CD4-positive, alpha-beta T cell (primary cell): ENCODE data around the gene MMP20. TPM values are rescaled to one million over a fixed set of nuclear protein-coding genes. Genes with fewer than 3 reads are reported as not detected.

Source experiments
- ATAC-seq: fragments of 200-7000 bp; cut with Tn5 transposase; one replicate; pipeline ENCODE4 v1.10.0; 2022; ENCODE audit warnings: mild to moderate bottlenecking; ENCODE audit not compliant: poor library complexity
- CTCF ChIA-PET: fragments of 350-600 bp; sonication (Branson Sonifier 250); formaldehyde crosslinking; loops from one replicate; lab custom pipeline; 2021; ENCODE audit warnings: antibody characterized with exemption, inconsistent platforms; lab: Charles Lee
- POLR2A ChIA-PET: fragments of 350-600 bp; sonication (Branson Sonifier 250); formaldehyde crosslinking; loops from one replicate; lab custom pipeline; 2021; ENCODE audit warnings: antibody characterized with exemption, inconsistent platforms; lab: Charles Lee
- DNase-seq, 14 experiments: peaks; one replicate each; pipeline ENCODE4 v3.0.0-alpha.2; 2013 to 2020; ENCODE audit warnings: mixed read lengths in 2 of 14
- H3K27ac ChIP-seq, 2 donors: one replicate each; pipeline versions ENCODE4 v1.5.1 to v1.7.0; 2013; ENCODE audit warnings: low read length in 2 of 2, low read depth in 1 of 2, mild to moderate bottlenecking in 1 of 2
- H3K27me3 ChIP-seq, 2 experiments: 1 replicate in 1 of 2; 2 replicates in 1 of 2; pipeline versions ENCODE4 v1.6.1 to v1.7.0; 2013; ENCODE audit warnings: low read length in 2 of 2, control low read depth in 1 of 2, mild to moderate bottlenecking in 1 of 2, moderate library complexity in 1 of 2; ENCODE audit not compliant: insufficient read depth in 2 of 2, control insufficient read depth in 1 of 2
- H3K36me3 ChIP-seq: one replicate; pipeline ENCODE4 v1.6.1; 2013; ENCODE audit warnings: low read length, control low read depth; ENCODE audit not compliant: insufficient read depth
- H3K4me1 ChIP-seq: one replicate; pipeline ENCODE4 v1.6.1; 2013; ENCODE audit warnings: low read length, control low read depth; ENCODE audit not compliant: insufficient read depth
- H3K4me3 ChIP-seq: one replicate; pipeline ENCODE4 v1.5.1; 2013; ENCODE audit warnings: mild to moderate bottlenecking, low read length, moderate library complexity
- H3K9me3 ChIP-seq, 2 experiments: 1 replicate in 1 of 2; 2 replicates in 1 of 2; pipeline versions ENCODE4 v1.6.1 to v1.7.0; 2013; ENCODE audit warnings: low read length in 2 of 2, mild to moderate bottlenecking in 2 of 2, control low read depth in 1 of 2, moderate library complexity in 1 of 2; ENCODE audit not compliant: control insufficient read depth in 1 of 2, insufficient read depth in 1 of 2
- H3K27ac Mint-ChIP-seq: one replicate; pipeline ENCODE4 v1.8.0; 2020; ENCODE audit warnings: mixed read lengths
- H3K27me3 Mint-ChIP-seq: one replicate; pipeline ENCODE4 v1.8.0; 2021; ENCODE audit warnings: mixed read lengths
- H3K36me3 Mint-ChIP-seq: one replicate; pipeline ENCODE4 v1.8.0; 2021; ENCODE audit warnings: low read depth, mixed read lengths
- H3K4me1 Mint-ChIP-seq: one replicate; pipeline ENCODE4 v1.8.0; 2021; ENCODE audit warnings: low read depth, mixed read lengths
- H3K4me3 Mint-ChIP-seq: one replicate; pipeline ENCODE4 v1.8.0; 2020; ENCODE audit warnings: mild to moderate bottlenecking, mixed read lengths
- H3K9me3 Mint-ChIP-seq: one replicate; pipeline ENCODE4 v1.8.0; 2020; ENCODE audit warnings: mixed read lengths
- CTCF ChIP-seq: fragments of 200-600 bp; IDR thresholded peaks from one replicate; pipeline ENCODE4 v1.8.0; 2022; ENCODE audit warnings: antibody characterized with exemption, mild to moderate bottlenecking
- intact Hi-C, 2 experiments: fragments of 100-400 bp; cut with DNase I in 1 of 2; cut with micrococcal nuclease in 1 of 2; formaldehyde crosslinking; loops; one replicate each; pipeline versions ENCODE4 v1.15.1 to v1.9.0; 2023 to 2025; cut with DNase I, micrococcal nuclease
- total RNA-seq, 174 experiments: library from RNA in 2 of 174; stranded (reverse) in 2 of 174; gene quantifications; one replicate each; pipeline ENCODE4 v1.2.3 and lab custom pipeline; 2021 to 2026

Gene MMP20
- total RNA-seq, 2 experiments from 2014 or later = not detected

GRCh38 chr11:102552020-102552419, 73.1 kb downstream of the MMP20 start:
- Histone ChIP-seq H3K36me3 (no peaks in the 10 kb centered on the region), H3K27me3 (no peaks in the 10 kb centered on the region), H3K4me3 (no peak overlapping the region), H3K27ac (no peak overlapping the region), H3K4me1 (no peaks in the 10 kb centered on the region), H3K9me3 (no peaks in the 10 kb centered on the region)
- no peak overlapping the region for H3K4me3 Mint-ChIP-seq
- no peak for ATAC-seq
- intact Hi-C loops = no loop called here
- ChIA-PET POLR2A (no interaction called here), CTCF (interaction anchor here (0.6 kb wide), 1 partner anchor 76 kb away, joined by 3 read pairs; no protein-coding TSS in a partner anchor)
- no peak overlapping the region for H3K27ac Mint-ChIP-seq
- no peak for DNase-seq
- TF ChIP-seq CTCF = no peak
- no peaks in the 10 kb centered on the region for H3K36me3 Mint-ChIP-seq
- no peaks in the 10 kb centered on the region for H3K4me1 Mint-ChIP-seq
- no peaks in the 10 kb centered on the region for H3K27me3 Mint-ChIP-seq
- no peaks in the 10 kb centered on the region for H3K9me3 Mint-ChIP-seq

- no peaks in the 10 kb centered on the region for H3K9me3 Mint-ChIP-seq
- H3K36me3 ChIP-seq = no peaks in the 10 kb centered on the region
- no peak overlapping the region for H3K27ac Mint-ChIP-seq
- TF ChIP-seq CTCF = no peak
- no peaks in the 10 kb centered on the region for H3K4me1 Mint-ChIP-seq
- H3K27ac ChIP-seq = no peak overlapping the region
- ChIA-PET POLR2A (interaction anchor here (0.8 kb wide), 1 partner anchor 8 kb away, joined by 4 read pairs; no protein-coding TSS in a partner anchor), CTCF (interaction anchor here (0.6 kb wide), 1 partner anchor 76 kb away, joined by 3 read pairs; no protein-coding TSS in a partner anchor)
- no peak for ATAC-seq
- no peaks in the 10 kb centered on the region for H3K4me1 ChIP-seq
- intact Hi-C loops = no loop called here
- no peaks in the 10 kb centered on the region for H3K27me3 ChIP-seq
- no peaks in the 10 kb centered on the region for H3K36me3 Mint-ChIP-seq
- no peak overlapping the region for H3K4me3 Mint-ChIP-seq
- H3K9me3 ChIP-seq = no peaks in the 10 kb centered on the region
- H3K27me3 Mint-ChIP-seq = no peaks in the 10 kb centered on the region
- no peak overlapping the region for H3K4me3 ChIP-seq
- DNase-seq = no peak
Measured at GRCh38 chr11:102551169-102551781, 73.9 kb downstream of the MMP20 start.

GRCh38 chr11:102546923-102547471, 78.1 kb downstream of the MMP20 start:
- H3K4me3 Mint-ChIP-seq = no peak overlapping the region
- H3K27ac Mint-ChIP-seq = no peak overlapping the region
- intact Hi-C loops = no loop called here

More at GRCh38 chr11:102546923-102547471, 78.1 kb downstream of the MMP20 start:
- Histone ChIP-seq H3K27me3 (no peaks in the 10 kb centered on the region), H3K4me3 (no peak overlapping the region), H3K4me1 (no peaks in the 10 kb centered on the region), H3K36me3 (no peaks in the 10 kb centered on the region), H3K27ac (no peak overlapping the region), H3K9me3 (no peaks in the 10 kb centered on the region)
- Mint-ChIP-seq H3K36me3 (no peaks in the 10 kb centered on the region), H3K27me3 (no peaks in the 10 kb centered on the region), H3K4me1 (no peaks in the 10 kb centered on the region), H3K9me3 (no peaks in the 10 kb centered on the region)
- DNase-seq (peak in 3 of 14 experiments; percentile 31 to 41 (median 35)), ATAC-seq (no peak)
- ChIA-PET CTCF (interaction anchor here (0.7 kb wide), 1 partner anchor 52 kb away, joined by 3 read pairs; no protein-coding TSS in a partner anchor), POLR2A (no interaction called here)
- no peak for TF ChIP-seq CTCF
